ENCODE data around the gene KRT32.

- TF ChIP-seq, protein P1, sequence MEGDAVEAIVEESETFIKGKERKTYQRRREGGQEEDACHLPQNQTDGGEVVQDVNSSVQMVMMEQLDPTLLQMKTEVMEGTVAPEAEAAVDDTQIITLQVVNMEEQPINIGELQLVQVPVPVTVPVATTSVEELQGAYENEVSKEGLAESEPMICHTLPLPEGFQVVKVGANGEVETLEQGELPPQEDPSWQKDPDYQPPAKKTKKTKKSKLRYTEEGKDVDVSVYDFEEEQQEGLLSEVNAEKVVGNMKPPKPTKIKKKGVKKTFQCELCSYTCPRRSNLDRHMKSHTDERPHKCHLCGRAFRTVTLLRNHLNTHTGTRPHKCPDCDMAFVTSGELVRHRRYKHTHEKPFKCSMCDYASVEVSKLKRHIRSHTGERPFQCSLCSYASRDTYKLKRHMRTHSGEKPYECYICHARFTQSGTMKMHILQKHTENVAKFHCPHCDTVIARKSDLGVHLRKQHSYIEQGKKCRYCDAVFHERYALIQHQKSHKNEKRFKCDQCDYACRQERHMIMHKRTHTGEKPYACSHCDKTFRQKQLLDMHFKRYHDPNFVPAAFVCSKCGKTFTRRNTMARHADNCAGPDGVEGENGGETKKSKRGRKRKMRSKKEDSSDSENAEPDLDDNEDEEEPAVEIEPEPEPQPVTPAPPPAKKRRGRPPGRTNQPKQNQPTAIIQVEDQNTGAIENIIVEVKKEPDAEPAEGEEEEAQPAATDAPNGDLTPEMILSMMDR (conservative IDR thresholded peaks at IDR 0.05; ENCODE audit: low read length): no peak
- TF ChIP-seq EZH2phosphoT487 (IDR thresholded peaks at IDR 0.05; ENCODE audit: borderline replicate concordance, low read depth, low read length): no peak
These were observed 23.0 kb downstream of the KRT32 start for GRCh38 chr17:41444186-41444585.
